Peyer's patch (tissue), 4 donors: ENCODE data around the gene ALDH1L1. TPM values are rescaled to one million over a fixed set of nuclear protein-coding genes. Genes with fewer than 3 reads are reported as not detected.

Source experiments
- DNase-seq, 3 donors: peaks; one replicate each; pipeline ENCODE4 v3.0.0-alpha.2; 2017 to 2019
- H3K27ac ChIP-seq, 4 donors: fragments of 200-600 bp; sonication (generic); one replicate each; pipeline ENCODE4 v1.5.1; 2016 to 2019
- H3K27me3 ChIP-seq, 2 donors: fragments of 200-600 bp; sonication (generic); one replicate each; pipeline ENCODE4 v1.5.1; 2019
- H3K36me3 ChIP-seq, 3 donors: fragments of 200-600 bp; sonication (generic); one replicate each; pipeline ENCODE4 v1.5.1; 2016 to 2019
- H3K4me1 ChIP-seq, 4 donors: fragments of 200-600 bp; sonication (generic); one replicate each; pipeline ENCODE4 v1.5.1; 2016 to 2019
- H3K4me3 ChIP-seq, 4 donors: fragments of 200-600 bp; sonication (generic); 1 replicate in 3 of 4; 2 replicates in 1 of 4; pipeline ENCODE4 v1.5.1; 2016 to 2019; ENCODE audit warnings: mild to moderate bottlenecking in 1 of 4
- H3K9me3 ChIP-seq, 4 donors: fragments of 200-600 bp; sonication (generic); one replicate each; pipeline ENCODE4 v1.5.1; 2016 to 2019; ENCODE audit warnings: mild to moderate bottlenecking in 1 of 4
- POLR2A ChIP-seq, 2 donors: fragments of 450-650 bp; IDR thresholded peaks; one replicate each; pipeline ENCODE4 v1.5.1; 2017; ENCODE audit warnings: antibody characterized with exemption in 2 of 2, mild to moderate bottlenecking in 2 of 2, moderate library complexity in 2 of 2
- total RNA-seq, 4 donors: library from RNA; depleted of rRNA; stranded (reverse); fragments of >200 nt; gene quantifications; one replicate each; pipeline ENCODE4 v1.1.0, GENCODE V29; 2016
- TF ChIP-seq, protein P1 (sequence below), 6 experiments: fragments of 450-650 bp in 4 of 6; fragments of 200-600 bp in 2 of 6; sonication (generic) in 1 of 6; IDR thresholded peaks; one replicate each; pipeline ENCODE4 v1.5.1; 2017 to 2019; ENCODE audit warnings: antibody characterized with exemption in 6 of 6, mild to moderate bottlenecking in 3 of 6, moderate library complexity in 1 of 6

Gene ALDH1L1
- total RNA-seq, 4 donors from 2014 or later = 2.0 to 14.2 (median 4.6) TPM

DNA sequence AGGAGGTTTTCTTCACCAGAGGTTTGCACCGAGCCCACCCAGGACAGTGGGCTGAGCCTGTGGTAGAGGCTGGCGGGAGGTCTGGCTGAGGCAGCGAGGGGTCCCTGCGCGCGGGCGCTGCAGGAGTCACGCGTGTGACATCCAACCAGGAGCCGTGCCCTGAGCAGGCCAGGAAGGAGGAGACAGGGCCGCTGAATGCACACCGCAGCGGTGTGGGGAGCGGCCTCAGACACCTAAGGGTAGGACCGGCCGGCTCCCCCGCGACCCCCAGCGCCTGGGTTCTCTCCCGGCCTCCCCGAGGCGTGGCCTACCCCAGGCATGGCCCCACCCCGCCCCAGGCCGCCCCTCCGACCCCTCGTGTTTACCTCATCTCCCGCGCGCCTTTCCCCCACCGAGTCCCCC is 96.9 kb downstream of the ALDH1L1 start:
- H3K4me1 ChIP-seq = peaks cover 0 to 10% (median 0%) of the 10 kb centered on the region in 4 donors
- H3K27ac ChIP-seq = peak overlapping the region; percentile 88 to 93 (median 90)
- TF ChIP-seq, protein P1, sequence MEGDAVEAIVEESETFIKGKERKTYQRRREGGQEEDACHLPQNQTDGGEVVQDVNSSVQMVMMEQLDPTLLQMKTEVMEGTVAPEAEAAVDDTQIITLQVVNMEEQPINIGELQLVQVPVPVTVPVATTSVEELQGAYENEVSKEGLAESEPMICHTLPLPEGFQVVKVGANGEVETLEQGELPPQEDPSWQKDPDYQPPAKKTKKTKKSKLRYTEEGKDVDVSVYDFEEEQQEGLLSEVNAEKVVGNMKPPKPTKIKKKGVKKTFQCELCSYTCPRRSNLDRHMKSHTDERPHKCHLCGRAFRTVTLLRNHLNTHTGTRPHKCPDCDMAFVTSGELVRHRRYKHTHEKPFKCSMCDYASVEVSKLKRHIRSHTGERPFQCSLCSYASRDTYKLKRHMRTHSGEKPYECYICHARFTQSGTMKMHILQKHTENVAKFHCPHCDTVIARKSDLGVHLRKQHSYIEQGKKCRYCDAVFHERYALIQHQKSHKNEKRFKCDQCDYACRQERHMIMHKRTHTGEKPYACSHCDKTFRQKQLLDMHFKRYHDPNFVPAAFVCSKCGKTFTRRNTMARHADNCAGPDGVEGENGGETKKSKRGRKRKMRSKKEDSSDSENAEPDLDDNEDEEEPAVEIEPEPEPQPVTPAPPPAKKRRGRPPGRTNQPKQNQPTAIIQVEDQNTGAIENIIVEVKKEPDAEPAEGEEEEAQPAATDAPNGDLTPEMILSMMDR (IDR thresholded peaks at IDR 0.05) = no peak
- TF ChIP-seq POLR2A (IDR thresholded peaks at IDR 0.05) = no peak
- H3K9me3 ChIP-seq = peaks cover 0 to 7% (median 0%) of the 10 kb centered on the region in 4 donors
- DNase-seq = peak in 2 of 3 donors; percentile 44 to 70
- H3K27me3 ChIP-seq = no peaks in the 10 kb centered on the region
- no peaks in the 10 kb centered on the region for H3K36me3 ChIP-seq
- H3K4me3 ChIP-seq = peak overlapping the region; percentile 80 to 88 (median 83)

GRCh38 chr3:126083138-126083445 is 97.3 kb downstream of the ALDH1L1 start:
- Histone ChIP-seq H3K4me1 (peaks cover 0 to 10% (median 0%) of the 10 kb centered on the region in 4 donors), H3K36me3 (no peaks in the 10 kb centered on the region), H3K27ac (peak overlapping the region in 3 of 4 donors; percentile 88 to 93 (median 90)), H3K4me3 (peak overlapping the region; percentile 80 to 88 (median 83)), H3K9me3 (peaks cover 0 to 7% (median 0%) of the 10 kb centered on the region in 4 donors), H3K27me3 (no peaks in the 10 kb centered on the region)
- DNase-seq = no peak
- no peak for TF ChIP-seq POLR2A (IDR thresholded peaks at IDR 0.05)
- TF ChIP-seq, protein P1 (IDR thresholded peaks at IDR 0.05) = no peak

GRCh38 chr3:126082362-126083137 is 97.8 kb downstream of the ALDH1L1 start:
- no peaks in the 10 kb centered on the region for H3K27me3 ChIP-seq
- no peak for DNase-seq
- peak overlapping the region in 2 of 4 donors; percentile 59 to 93 for H3K27ac ChIP-seq
- H3K9me3 ChIP-seq = peaks cover 0 to 7% (median 0%) of the 10 kb centered on the region in 4 donors
- no peak for TF ChIP-seq POLR2A (IDR thresholded peaks at IDR 0.05)
- TF ChIP-seq, protein P1 (IDR thresholded peaks at IDR 0.05) = no peak
- no peaks in the 10 kb centered on the region for H3K36me3 ChIP-seq
- peaks cover 0 to 10% (median 0%) of the 10 kb centered on the region in 4 donors for H3K4me1 ChIP-seq
- peak overlapping the region in 2 of 4 donors; percentile 82 to 88 for H3K4me3 ChIP-seq

- peak in 1 of 2 donors; percentile 50 for TF ChIP-seq POLR2A (IDR thresholded peaks at IDR 0.05)
- TF ChIP-seq, protein P1 (IDR thresholded peaks at IDR 0.05) = peak in 5 of 6 experiments; percentile 20 to 62 (median 32)
- Histone ChIP-seq H3K9me3 (peaks cover 0 to 7% (median 0%) of the 10 kb centered on the region in 4 donors), H3K36me3 (no peaks in the 10 kb centered on the region), H3K4me3 (no peak overlapping the region), H3K27ac (peak overlapping the region in 1 of 4 donors; percentile 59), H3K4me1 (peaks cover 0 to 10% (median 0%) of the 10 kb centered on the region in 4 donors), H3K27me3 (no peaks in the 10 kb centered on the region)
- DNase-seq = peak in 2 of 3 donors; percentile 68 to 80
Measured at GRCh38 chr3:126081618-126082361, 98.6 kb downstream of the ALDH1L1 start.

DNA sequence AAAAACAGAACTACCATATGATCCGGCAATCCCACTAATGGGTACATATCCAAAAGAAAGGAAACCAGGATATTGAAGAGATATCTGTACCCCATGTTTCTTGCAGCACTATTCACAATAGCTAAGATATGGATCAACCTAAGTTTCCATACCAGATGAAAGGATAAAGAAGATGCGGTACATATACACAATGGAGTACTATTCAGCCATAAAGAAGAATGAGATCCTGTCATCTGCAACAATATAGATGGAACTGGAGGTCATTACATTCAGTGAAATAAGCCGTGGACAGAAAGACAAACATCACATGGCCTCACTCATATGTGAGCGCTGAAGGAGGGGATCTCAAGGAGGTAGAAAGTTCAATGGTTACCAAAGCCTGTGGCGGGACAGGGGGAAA is 99.4 kb downstream of the ALDH1L1 start:
- Histone ChIP-seq H3K4me1 (peaks cover 0 to 10% (median 0%) of the 10 kb centered on the region in 4 donors), H3K27ac (no peak overlapping the region), H3K4me3 (no peak overlapping the region), H3K9me3 (peaks cover 0 to 7% (median 0%) of the 10 kb centered on the region in 4 donors), H3K36me3 (no peaks in the 10 kb centered on the region), H3K27me3 (no peaks in the 10 kb centered on the region)
- no peak for TF ChIP-seq POLR2A (IDR thresholded peaks at IDR 0.05)
- TF ChIP-seq, protein P1 (IDR thresholded peaks at IDR 0.05) = no peak
- DNase-seq = no peak
